Lower leg skin (tissue), 4 donors: Measurements from ENCODE around the gene TAPBPL. TPM values are rescaled to one million over a fixed set of nuclear protein-coding genes. Genes with fewer than 3 reads are reported as not detected.
A peak's percentile ranks its signal among the peaks of the same experiment; 100 is the strongest.
"Not testable (repeated sequence)": the region's sequence is repeated elsewhere in the genome, so short reads cannot be mapped to it uniquely, and the experiment has no call there.

Experiments used
- DNase-seq, 2 donors: peaks; one replicate each; pipeline ENCODE4 v3.0.0-alpha.2; 2019; ENCODE audit warnings: low spot score in 2 of 2
- H3K4me3 ChIP-seq: fragments of 200-600 bp; sonication (generic); 2 replicates; pipeline ENCODE4 v1.5.1; 2017; ENCODE audit warnings: mild to moderate bottlenecking, low read depth; ENCODE audit not compliant: poor library complexity, severe bottlenecking
- POLR2A ChIP-seq, 2 donors: fragments of 450-650 bp; IDR thresholded peaks; one replicate each; pipeline ENCODE4 v1.6.1; 2016 to 2017; ENCODE audit warnings: antibody characterized with exemption in 2 of 2, mild to moderate bottlenecking in 1 of 2, moderate library complexity in 1 of 2
- WGBS, 2 donors: methylation state at CpG; one replicate each; pipeline ENCODE4 v1.1.5; 2018; 5-methylcytosine and 5-hydroxymethylcytosine counted together
- intact Hi-C: fragments of 100-400 bp; cut with DNase I; formaldehyde crosslinking; loops from one replicate; pipeline ENCODE4 v1.15.0; 2023; ENCODE audit warnings: low total_unique reads
- total RNA-seq, 4 donors: library from RNA; depleted of rRNA; stranded (reverse); fragments of >200 nt; gene quantifications; one replicate each; pipeline ENCODE4 v1.1.0, GENCODE V29; 2016
- TF ChIP-seq, protein P1 (sequence below), 3 donors: fragments of 450-650 bp; IDR thresholded peaks; one replicate each; pipeline ENCODE4 v1.5.1; 2016; ENCODE audit warnings: antibody characterized with exemption in 3 of 3, mild to moderate bottlenecking in 3 of 3, moderate library complexity in 2 of 3

The TAPBPL gene
- total RNA-seq, 4 donors from 2014 or later: 11.4 to 23.8 (median 17.6) TPM

DNA sequence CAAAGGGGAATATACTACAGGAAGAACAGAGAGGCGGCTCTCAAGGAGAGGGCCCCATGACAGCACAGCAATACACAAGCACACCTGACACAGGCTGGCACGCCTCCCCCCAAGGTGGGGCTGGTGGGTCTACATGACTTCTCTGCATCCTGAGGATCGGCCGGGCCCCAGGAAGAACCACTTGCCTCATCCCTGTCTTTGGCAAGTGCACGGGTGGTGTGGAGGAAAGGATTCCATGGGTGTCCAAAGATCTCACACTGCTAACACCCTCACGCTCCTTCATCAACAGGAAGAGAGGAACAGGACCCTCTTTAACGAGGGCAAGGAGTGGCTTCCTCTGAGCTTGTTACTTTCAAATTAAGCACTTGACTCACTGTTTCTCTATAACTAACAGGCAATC lies 11.4 kb downstream of the TAPBPL start:
- peak in 1 of 2 donors; percentile 84 for DNase-seq
- intact Hi-C loops: no loop called here
- WGBS, 2 donors: 66 to 78% methylated on average over 7 of the region's 7 CpGs
- H3K4me3 ChIP-seq: no peak overlapping the region
- TF ChIP-seq POLR2A (IDR thresholded peaks at IDR 0.05): no peak
- TF ChIP-seq, protein P1, sequence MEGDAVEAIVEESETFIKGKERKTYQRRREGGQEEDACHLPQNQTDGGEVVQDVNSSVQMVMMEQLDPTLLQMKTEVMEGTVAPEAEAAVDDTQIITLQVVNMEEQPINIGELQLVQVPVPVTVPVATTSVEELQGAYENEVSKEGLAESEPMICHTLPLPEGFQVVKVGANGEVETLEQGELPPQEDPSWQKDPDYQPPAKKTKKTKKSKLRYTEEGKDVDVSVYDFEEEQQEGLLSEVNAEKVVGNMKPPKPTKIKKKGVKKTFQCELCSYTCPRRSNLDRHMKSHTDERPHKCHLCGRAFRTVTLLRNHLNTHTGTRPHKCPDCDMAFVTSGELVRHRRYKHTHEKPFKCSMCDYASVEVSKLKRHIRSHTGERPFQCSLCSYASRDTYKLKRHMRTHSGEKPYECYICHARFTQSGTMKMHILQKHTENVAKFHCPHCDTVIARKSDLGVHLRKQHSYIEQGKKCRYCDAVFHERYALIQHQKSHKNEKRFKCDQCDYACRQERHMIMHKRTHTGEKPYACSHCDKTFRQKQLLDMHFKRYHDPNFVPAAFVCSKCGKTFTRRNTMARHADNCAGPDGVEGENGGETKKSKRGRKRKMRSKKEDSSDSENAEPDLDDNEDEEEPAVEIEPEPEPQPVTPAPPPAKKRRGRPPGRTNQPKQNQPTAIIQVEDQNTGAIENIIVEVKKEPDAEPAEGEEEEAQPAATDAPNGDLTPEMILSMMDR (IDR thresholded peaks at IDR 0.05): no peak

DNA sequence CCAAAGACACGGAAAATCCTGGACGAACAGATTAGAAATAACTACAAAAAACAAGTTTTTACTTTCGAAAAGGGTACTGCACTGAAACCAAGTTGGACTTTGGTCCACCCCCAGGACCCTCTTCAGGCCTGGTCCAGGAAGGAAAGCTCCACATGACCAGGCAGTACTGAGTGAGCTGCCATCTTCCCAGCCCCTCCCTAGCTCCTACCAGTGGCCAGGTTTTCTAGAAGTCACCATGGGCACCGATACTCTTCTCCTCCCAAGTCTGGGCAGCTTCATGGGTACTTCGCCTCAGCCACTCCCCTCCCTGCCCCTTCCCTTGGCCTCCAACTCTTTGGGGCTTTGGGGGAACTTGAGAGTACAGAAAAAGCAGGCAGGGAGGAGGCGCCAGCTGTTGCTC lies 12.0 kb downstream of the TAPBPL start:
- intact Hi-C loops: no loop called here
- peak in 1 of 2 donors; percentile 46 for DNase-seq
- no peak overlapping the region for H3K4me3 ChIP-seq
- 76 to 83% methylated on average over 6 of the region's 6 CpGs for WGBS, 2 donors
- TF ChIP-seq, protein P1 (IDR thresholded peaks at IDR 0.05): no peak
- no peak for TF ChIP-seq POLR2A (IDR thresholded peaks at IDR 0.05)

DNA sequence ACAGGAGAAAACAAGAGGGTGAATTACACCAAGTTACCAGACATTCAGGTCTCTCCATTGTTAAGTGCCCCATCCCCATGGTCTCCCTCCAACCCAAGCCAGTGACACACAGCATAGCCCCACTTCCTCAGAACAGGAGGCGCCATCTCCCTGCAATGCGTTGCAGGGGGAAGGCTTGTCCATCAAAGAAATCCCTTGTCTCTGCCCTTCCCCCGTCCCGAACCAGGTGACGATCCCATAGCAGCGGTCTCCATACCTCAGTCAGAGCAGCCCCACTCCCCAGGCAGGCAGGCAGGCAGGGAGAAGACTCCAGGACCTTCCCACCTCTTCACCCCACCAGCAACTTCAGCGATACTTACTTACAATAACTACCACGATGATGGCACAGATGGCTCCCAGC lies 12.7 kb downstream of the TAPBPL start:
- intact Hi-C loops: no loop called here
- peak in 1 of 2 donors; percentile 64 for DNase-seq
- H3K4me3 ChIP-seq: no peak overlapping the region
- WGBS, 2 donors: 90 to 98% methylated on average over 8 of the region's 8 CpGs
- TF ChIP-seq, protein P1 (IDR thresholded peaks at IDR 0.05): no peak
- no peak for TF ChIP-seq POLR2A (IDR thresholded peaks at IDR 0.05)

DNA sequence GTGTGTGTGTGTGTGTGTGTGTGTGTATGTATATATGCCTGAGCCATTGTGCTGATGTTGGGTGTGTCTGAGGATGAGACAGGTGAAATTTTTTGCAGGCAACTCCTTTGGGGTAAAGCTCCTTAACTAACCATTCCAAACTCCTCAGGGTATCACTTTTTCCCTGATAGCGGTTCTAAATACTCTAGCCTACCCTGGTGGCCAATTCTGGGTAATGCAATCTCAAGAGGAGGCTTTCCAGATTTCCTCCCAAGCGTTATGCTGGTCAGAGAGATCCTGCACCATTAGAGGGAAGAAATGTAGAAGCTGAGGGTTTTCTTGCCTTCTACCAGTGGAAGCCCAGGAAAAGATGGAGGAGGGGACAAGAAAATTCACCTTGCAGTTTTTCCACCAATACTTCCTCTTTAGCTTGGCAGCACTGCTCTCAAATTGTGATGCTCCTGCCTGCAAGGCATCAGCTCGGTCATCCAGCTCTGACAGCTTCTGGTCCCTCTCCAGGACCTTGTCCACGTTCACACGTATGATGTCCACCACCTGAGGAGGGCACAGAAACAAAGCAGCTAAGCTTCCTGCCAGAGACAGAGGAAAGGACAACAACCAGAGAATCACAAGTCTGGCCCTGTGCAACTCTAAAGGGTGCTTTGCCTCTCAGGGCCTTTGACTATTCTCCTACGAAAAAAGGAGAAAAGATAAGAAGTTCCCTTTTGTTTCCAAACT lies 13.8 kb downstream of the TAPBPL start:
- peak; percentile 70 to 81 for DNase-seq
- TF ChIP-seq, protein P1 (IDR thresholded peaks at IDR 0.05): peak in 1 of 3 donors; percentile 84
- no peak for TF ChIP-seq POLR2A (IDR thresholded peaks at IDR 0.05)
- WGBS, 2 donors: 33 to 42% methylated on average over 6 of the region's 6 CpGs
- no peak overlapping the region for H3K4me3 ChIP-seq
- intact Hi-C loops: loop anchor here (5.0 kb wide), 1 partner anchor 43 kb away; no protein-coding TSS in a partner anchor

DNA sequence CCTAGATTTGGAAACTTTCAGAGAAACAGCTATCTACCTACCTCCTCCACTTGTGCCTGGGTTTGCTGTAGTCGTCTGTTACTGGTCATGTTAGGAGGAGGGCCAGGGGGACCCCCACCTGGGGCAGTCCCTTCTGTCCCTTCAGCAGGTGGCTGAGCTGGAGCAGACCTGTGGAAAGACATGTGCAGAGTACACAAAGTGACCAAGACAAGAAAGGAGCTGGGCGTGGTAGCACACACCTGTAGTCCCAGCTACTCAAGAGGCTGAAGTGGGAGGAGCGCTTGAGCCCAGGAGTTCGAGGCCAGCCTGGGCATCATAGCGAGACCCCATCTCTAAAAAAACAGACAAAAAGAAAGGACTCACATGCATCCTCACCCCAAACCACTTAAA lies 14.3 kb downstream of the TAPBPL start:
- intact Hi-C loops: loop anchor here (5.0 kb wide), 1 partner anchor 44 kb away; no protein-coding TSS in a partner anchor
- peak in 1 of 2 donors; percentile 75 for DNase-seq
- no peak for TF ChIP-seq POLR2A (IDR thresholded peaks at IDR 0.05)
- TF ChIP-seq, protein P1 (IDR thresholded peaks at IDR 0.05): no peak
- WGBS, 2 donors: 94% methylated on average over 5 of the region's 5 CpGs
- no peak overlapping the region for H3K4me3 ChIP-seq

DNA sequence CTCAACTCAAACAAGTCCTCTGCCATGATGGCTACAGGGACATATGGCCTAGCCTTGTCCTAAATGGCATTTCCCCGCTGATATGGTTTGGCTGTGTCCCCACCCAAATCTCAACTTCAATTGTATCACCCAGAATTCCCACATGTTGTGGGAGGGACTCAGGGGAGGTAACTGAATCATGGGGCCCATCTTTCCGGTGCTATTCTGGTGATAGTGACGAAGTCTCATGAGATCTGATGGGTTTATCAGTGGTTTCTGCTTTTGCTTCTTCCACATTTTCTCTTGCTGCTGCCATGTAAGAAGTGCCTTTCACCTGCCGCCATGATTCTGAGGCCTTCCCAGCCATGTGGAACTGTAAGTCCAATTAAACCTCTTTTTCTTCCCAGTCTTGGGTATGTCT lies 14.9 kb downstream of the TAPBPL start:
- WGBS, 2 donors: 82 to 96% methylated on average over 4 of the region's 4 CpGs
- H3K4me3 ChIP-seq: not testable (repeated sequence)
- intact Hi-C loops: loop anchor here (5.0 kb wide), 1 partner anchor 44 kb away; no protein-coding TSS in a partner anchor
- peak in 1 of 2 donors; percentile 26 for DNase-seq

DNA sequence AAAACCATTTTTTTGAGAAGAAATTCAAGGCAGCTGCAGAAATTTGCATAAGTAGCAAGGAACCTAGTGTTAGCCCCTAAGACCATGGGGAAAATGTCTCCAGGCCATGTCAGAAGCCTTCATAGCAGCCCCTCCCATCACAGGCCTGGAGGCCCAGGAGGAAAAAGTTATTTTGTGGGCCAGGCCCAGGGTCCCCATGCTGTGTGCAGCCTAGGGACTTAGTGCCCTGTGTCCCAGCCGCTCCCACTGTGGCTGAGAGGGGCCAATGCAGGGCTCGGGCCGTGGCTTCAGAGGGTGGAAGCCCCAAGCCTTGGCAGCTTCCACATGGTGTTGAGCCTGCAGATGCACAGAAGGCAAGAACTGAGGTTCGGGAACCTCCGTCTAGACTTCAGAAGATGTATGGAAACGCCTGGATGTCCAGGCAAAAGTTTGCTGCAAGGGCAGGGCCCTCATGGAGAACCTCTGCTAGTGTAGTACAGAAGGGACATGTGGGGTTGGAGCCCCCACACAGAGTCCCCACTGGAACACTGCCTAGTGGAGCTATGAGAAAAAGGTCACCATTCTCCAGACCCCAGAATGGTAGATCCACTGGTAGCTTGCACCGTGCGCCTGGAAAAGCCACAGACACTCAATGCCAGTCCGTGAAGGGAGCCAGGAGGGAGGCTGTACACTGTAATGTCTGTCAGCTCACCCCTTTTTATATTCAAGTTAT lies 15.9 kb downstream of the TAPBPL start:
- intact Hi-C loops: loop anchor here (5.0 kb wide), 1 partner anchor 45 kb away; no protein-coding TSS in a partner anchor
- DNase-seq: peak in 1 of 2 donors; percentile 83
- H3K4me3 ChIP-seq: not testable (repeated sequence)
- WGBS, 2 donors: 87 to 91% methylated on average over 8 to 9 of the region's 9 CpGs
